Body of pancreas (tissue), 4 donors: ENCODE data around the gene TACC2. TPM values are rescaled to one million over a fixed set of nuclear protein-coding genes. Genes with fewer than 3 reads are reported as not detected.

Source experiments
- ATAC-seq: fragments of 150-250 bp; one replicate; pipeline ENCODE4 v1.9.1; 2016
- DNase-seq, 4 donors: peaks; one replicate each; pipeline ENCODE4 v3.0.0-alpha.2; 2019
- H3K27ac ChIP-seq, 4 donors: fragments of 200-600 bp; sonication (generic); 1 replicate in 3 of 4; 2 replicates in 1 of 4; pipeline versions ENCODE4 v1.5.1 to v1.6.1; 2016 to 2019; ENCODE audit warnings: mild to moderate bottlenecking in 1 of 4, mixed read lengths in 1 of 4, moderate library complexity in 1 of 4
- H3K27me3 ChIP-seq, 2 donors: fragments of 200-600 bp; sonication (generic); one replicate each; pipeline ENCODE4 v1.6.0; 2016; ENCODE audit warnings: mild to moderate bottlenecking in 1 of 2
- H3K36me3 ChIP-seq, 2 donors: fragments of 200-600 bp; sonication (generic); replicated peaks in 1 of 2; 2 replicates each; pipeline ENCODE4 v1.5.1; 2016; ENCODE audit warnings: low read depth in 2 of 2; ENCODE audit not compliant: insufficient read depth in 1 of 2
- H3K4me1 ChIP-seq: fragments of 200-600 bp; sonication (generic); one replicate; pipeline ENCODE4 v1.6.0; 2016
- H3K4me3 ChIP-seq, 2 donors: fragments of 200-600 bp; sonication (generic); 1 replicate in 1 of 2; 2 replicates in 1 of 2; pipeline ENCODE4 v1.5.1; 2016 to 2019
- H3K9me3 ChIP-seq, 3 donors: fragments of 200-600 bp; sonication (generic); 1 replicate in 2 of 3; 2 replicates in 1 of 3; pipeline ENCODE4 v1.5.1; 2016
- CTCF ChIP-seq, 7 experiments: fragments of 450-650 bp in 4 of 7; fragments of 200-600 bp in 3 of 7; sonication (generic) in 3 of 7; IDR thresholded peaks; one replicate each; pipeline ENCODE4 v1.5.1; 2016 to 2019; ENCODE audit warnings: antibody characterized with exemption in 7 of 7
- POLR2A ChIP-seq, 3 donors: fragments of 450-650 bp; IDR thresholded peaks; one replicate each; pipeline ENCODE4 v1.6.1; 2016; ENCODE audit warnings: antibody characterized with exemption in 3 of 3, mild to moderate bottlenecking in 2 of 3
- WGBS, 2 donors: methylation state at CpG; one replicate each; pipeline ENCODE4 v1.1.5; 2017; 5-methylcytosine and 5-hydroxymethylcytosine counted together
- intact Hi-C: fragments of 100-400 bp; cut with DNase I; formaldehyde crosslinking; loops from one replicate; pipeline ENCODE4 v1.15.1; 2023
- total RNA-seq, 2 donors: library from RNA; depleted of rRNA; stranded (reverse); fragments of >200 nt; gene quantifications; one replicate each; pipeline ENCODE4 v1.1.0, GENCODE V29; 2016

TACC2 gene
- total RNA-seq, 2 donors from 2014 or later = 29.0 to 38.7 TPM

- TF ChIP-seq CTCF (IDR thresholded peaks at IDR 0.05) = no peak
- TF ChIP-seq POLR2A (IDR thresholded peaks at IDR 0.05) = no peak
These were observed 41.2 kb downstream of the TACC2 start for GRCh38 chr10:122030200-122030552.

GRCh38 chr10:122033224-122033926, 44.4 kb downstream of the TACC2 start:
- 74 to 82% methylated on average over 9 of the region's 9 CpGs for WGBS, 2 donors
- H3K4me3 ChIP-seq = no peak overlapping the region
- H3K36me3 ChIP-seq = no peaks in the 10 kb centered on the region
- TF ChIP-seq CTCF (IDR thresholded peaks at IDR 0.05) (no peak), POLR2A (IDR thresholded peaks at IDR 0.05) (no peak)
- intact Hi-C loops = no loop called here
- no peak overlapping the region for H3K27ac ChIP-seq
- H3K9me3 ChIP-seq = no peaks in the 10 kb centered on the region
- DNase-seq (no peak), ATAC-seq (no peak)
- no peaks in the 10 kb centered on the region for H3K4me1 ChIP-seq
- H3K27me3 ChIP-seq = no peaks in the 10 kb centered on the region

More at GRCh38 chr10:122030200-122030552, 41.2 kb downstream of the TACC2 start:
- Histone ChIP-seq H3K4me1 (no peaks in the 10 kb centered on the region), H3K9me3 (no peaks in the 10 kb centered on the region), H3K27ac (no peak overlapping the region), H3K4me3 (no peak overlapping the region), H3K27me3 (no peaks in the 10 kb centered on the region), H3K36me3 (no peaks in the 10 kb centered on the region)
- intact Hi-C loops = no loop called here
- DNase-seq = no peak
- no peak for ATAC-seq
- 81 to 82% methylated on average over 7 of the region's 7 CpGs for WGBS, 2 donors

GRCh38 chr10:122034149-122034756, 45.3 kb downstream of the TACC2 start:
- DNase-seq (no peak), ATAC-seq (no peak)
- H3K36me3 ChIP-seq = no peaks in the 10 kb centered on the region
- H3K4me3 ChIP-seq = no peak overlapping the region
- 63 to 72% methylated on average over 6 of the region's 6 CpGs for WGBS, 2 donors
- TF ChIP-seq POLR2A (IDR thresholded peaks at IDR 0.05) (no peak), CTCF (IDR thresholded peaks at IDR 0.05) (no peak)
- H3K9me3 ChIP-seq = no peaks in the 10 kb centered on the region
- H3K4me1 ChIP-seq = no peaks in the 10 kb centered on the region
- no peaks in the 10 kb centered on the region for H3K27me3 ChIP-seq
- intact Hi-C loops = no loop called here
- H3K27ac ChIP-seq = no peak overlapping the region

GRCh38 chr10:122040786-122041185, 51.8 kb downstream of the TACC2 start:
- intact Hi-C loops = no loop called here
- Histone ChIP-seq H3K4me1 (peaks cover 21% of the 10 kb centered on the region), H3K4me3 (no peak overlapping the region), H3K27ac (no peak overlapping the region), H3K9me3 (no peaks in the 10 kb centered on the region), H3K36me3 (no peaks in the 10 kb centered on the region), H3K27me3 (no peaks in the 10 kb centered on the region)
- no peak for TF ChIP-seq CTCF (IDR thresholded peaks at IDR 0.05)
- no peak for TF ChIP-seq POLR2A (IDR thresholded peaks at IDR 0.05)
- DNase-seq (no peak), ATAC-seq (no peak)
- WGBS, 2 donors = 69 to 97% methylated on average over 4 to 8 of the region's 8 CpGs

- no peak overlapping the region for H3K27ac ChIP-seq
- no peak for ATAC-seq
These were observed 53.9 kb downstream of the TACC2 start for GRCh38 chr10:122042836-122043235.

More at GRCh38 chr10:122042836-122043235, 53.9 kb downstream of the TACC2 start:
- 86 to 90% methylated on average over 1 of the region's 1 CpG for WGBS, 2 donors
- DNase-seq = no peak
- H3K4me3 ChIP-seq = no peak overlapping the region
- no peaks in the 10 kb centered on the region for H3K36me3 ChIP-seq
- H3K27me3 ChIP-seq = no peaks in the 10 kb centered on the region
- H3K9me3 ChIP-seq = no peaks in the 10 kb centered on the region
- no peak for TF ChIP-seq CTCF (IDR thresholded peaks at IDR 0.05)
- no peak for TF ChIP-seq POLR2A (IDR thresholded peaks at IDR 0.05)
- intact Hi-C loops = no loop called here
- peaks cover 28% of the 10 kb centered on the region for H3K4me1 ChIP-seq
